ENCODE measurements around the gene NME9.
"Not testable (repeated sequence)": the region's sequence is repeated elsewhere in the genome, so short reads cannot be mapped to it uniquely, and the experiment has no call there.

NME9 gene

GRCh38 chr3:138329127-138329983 lies at the start of gene NME9:
Gene NME9, minus strand, starts transcription at chr3:138329851. Its CDS starts 516 bp downstream, at chr3:138329335.
- no peaks in the 10 kb centered on the region for H3K27me3 ChIP-seq (ENCODE audit: control insufficient read depth in 1 of 2, insufficient read depth in 2 of 2, low read length in 2 of 2)
- peak within 1 kb of the TSS; percentile 27 for H3K27ac ChIP-seq (ENCODE audit: low read depth, low read length)
- peak within 1 kb of the TSS; percentile 51 to 55 for H3K9ac ChIP-seq (ENCODE audit: low read depth in 1 of 2, low read length in 2 of 2)
- peaks cover 6% of the 10 kb centered on the region in 2 donors for H3K4me1 ChIP-seq (ENCODE audit: control insufficient read depth in 1 of 2, insufficient read depth in 2 of 2, low read length in 2 of 2)
- no peaks in the 10 kb centered on the region for H3K9me3 ChIP-seq (ENCODE audit: control insufficient read depth in 1 of 2, low read length in 2 of 2)
- peak within 1 kb of the TSS; percentile 75 to 76 for H3K4me3 ChIP-seq (ENCODE audit: low read depth in 1 of 2, low read length in 2 of 2)
- H3K36me3 ChIP-seq (ENCODE audit: control insufficient read depth in 1 of 2, insufficient read depth in 2 of 2, low read length in 2 of 2), result no peaks in the 10 kb centered on the region

DNA sequence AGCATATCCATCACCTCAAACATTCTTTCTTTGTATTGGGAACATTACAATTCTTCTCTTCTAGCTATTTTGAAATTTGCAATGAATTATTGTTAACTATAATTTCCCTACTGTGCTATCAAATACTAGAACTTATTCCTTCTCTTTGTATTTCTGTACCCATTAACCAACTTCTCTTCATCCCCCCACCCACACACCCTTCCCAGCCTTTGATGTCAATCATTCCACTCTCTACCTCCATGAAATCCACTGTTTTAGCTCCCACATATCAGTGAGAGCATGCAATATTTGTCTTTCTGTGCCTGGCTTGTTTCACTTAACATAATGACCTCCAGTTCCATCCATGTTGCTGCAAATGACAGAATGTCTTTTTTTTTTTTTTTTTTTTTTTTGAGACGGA lies 49.3 kb upstream of the NME9 start:
- H3K27ac ChIP-seq (ENCODE audit: low read depth, low read length), result no peak overlapping the region
- H3K36me3 ChIP-seq (ENCODE audit: control insufficient read depth in 1 of 2, insufficient read depth in 2 of 2, low read length in 2 of 2), result no peaks in the 10 kb centered on the region
- H3K4me3 ChIP-seq (ENCODE audit: low read depth in 1 of 2, low read length in 2 of 2), result no peak overlapping the region
- no peak overlapping the region for H3K9ac ChIP-seq (ENCODE audit: low read depth in 1 of 2, low read length in 2 of 2)
- H3K9me3 ChIP-seq (ENCODE audit: control insufficient read depth in 1 of 2, low read length in 2 of 2), result no peaks in the 10 kb centered on the region
- H3K4me1 ChIP-seq (ENCODE audit: control insufficient read depth in 1 of 2, insufficient read depth in 2 of 2, low read length in 2 of 2), result peaks cover 0 to 4% of the 10 kb centered on the region in 2 donors
- H3K27me3 ChIP-seq (ENCODE audit: control insufficient read depth in 1 of 2, insufficient read depth in 2 of 2, low read length in 2 of 2), result no peaks in the 10 kb centered on the region

- Histone ChIP-seq H3K9me3 (ENCODE audit: control insufficient read depth in 1 of 2, low read length in 2 of 2) (no peaks in the 10 kb centered on the region), H3K4me3 (ENCODE audit: low read depth in 1 of 2, low read length in 2 of 2) (no peak overlapping the region), H3K9ac (ENCODE audit: low read depth in 1 of 2, low read length in 2 of 2) (no peak overlapping the region), H3K36me3 (ENCODE audit: control insufficient read depth in 1 of 2, insufficient read depth in 2 of 2, low read length in 2 of 2) (no peaks in the 10 kb centered on the region), H3K27me3 (ENCODE audit: control insufficient read depth in 1 of 2, insufficient read depth in 2 of 2, low read length in 2 of 2) (no peaks in the 10 kb centered on the region), H3K4me1 (ENCODE audit: control insufficient read depth in 1 of 2, insufficient read depth in 2 of 2, low read length in 2 of 2) (peaks cover 0 to 4% of the 10 kb centered on the region in 2 donors), H3K27ac (ENCODE audit: low read depth, low read length) (no peak overlapping the region)
These were observed 48.7 kb upstream of the NME9 start for GRCh38 chr3:138378331-138378730.

DNA sequence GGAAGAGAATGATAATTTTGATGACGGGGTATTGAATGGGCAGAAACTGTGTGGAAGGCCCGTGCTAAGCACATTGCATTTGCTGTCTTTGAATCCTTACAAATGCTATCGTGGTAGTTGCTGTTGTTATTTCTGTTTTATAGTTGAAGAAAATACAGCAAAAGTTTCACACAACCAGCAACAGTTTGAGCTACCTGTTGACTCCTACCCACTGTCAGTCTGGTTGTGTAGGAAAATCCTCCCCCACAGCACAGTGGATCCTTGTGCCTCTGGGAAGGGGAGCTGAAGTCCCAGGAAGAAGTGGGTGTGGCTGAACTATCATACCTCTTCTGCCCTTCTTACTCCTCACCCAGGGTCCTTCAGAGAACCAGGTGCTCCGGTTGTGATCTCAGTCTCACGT lies 48.2 kb upstream of the NME9 start:
- Histone ChIP-seq H3K27me3 (ENCODE audit: control insufficient read depth in 1 of 2, insufficient read depth in 2 of 2, low read length in 2 of 2) (no peaks in the 10 kb centered on the region), H3K4me3 (ENCODE audit: low read depth in 1 of 2, low read length in 2 of 2) (no peak overlapping the region), H3K36me3 (ENCODE audit: control insufficient read depth in 1 of 2, insufficient read depth in 2 of 2, low read length in 2 of 2) (no peaks in the 10 kb centered on the region), H3K4me1 (ENCODE audit: control insufficient read depth in 1 of 2, insufficient read depth in 2 of 2, low read length in 2 of 2) (peaks cover 0 to 4% of the 10 kb centered on the region in 2 donors), H3K9me3 (ENCODE audit: control insufficient read depth in 1 of 2, low read length in 2 of 2) (no peaks in the 10 kb centered on the region), H3K9ac (ENCODE audit: low read depth in 1 of 2, low read length in 2 of 2) (no peak overlapping the region), H3K27ac (ENCODE audit: low read depth, low read length) (no peak overlapping the region)

GRCh38 chr3:138377212-138377611 lies 47.6 kb upstream of the NME9 start:
- H3K9me3 ChIP-seq (ENCODE audit: control insufficient read depth in 1 of 2, low read length in 2 of 2); H3K9ac ChIP-seq (ENCODE audit: low read depth in 1 of 2, low read length in 2 of 2); H3K27ac ChIP-seq (ENCODE audit: low read depth, low read length); H3K4me3 ChIP-seq (ENCODE audit: low read depth in 1 of 2, low read length in 2 of 2); H3K36me3 ChIP-seq (ENCODE audit: control insufficient read depth in 1 of 2, insufficient read depth in 2 of 2, low read length in 2 of 2); H3K27me3 ChIP-seq (ENCODE audit: control insufficient read depth in 1 of 2, insufficient read depth in 2 of 2, low read length in 2 of 2); H3K4me1 ChIP-seq (ENCODE audit: control insufficient read depth in 1 of 2, insufficient read depth in 2 of 2, low read length in 2 of 2): not testable (repeated sequence)

GRCh38 chr3:138376663-138377062 lies 47.0 kb upstream of the NME9 start:
- no peak overlapping the region for H3K4me3 ChIP-seq (ENCODE audit: low read depth in 1 of 2, low read length in 2 of 2)
- no peaks in the 10 kb centered on the region for H3K9me3 ChIP-seq (ENCODE audit: control insufficient read depth in 1 of 2, low read length in 2 of 2)
- H3K36me3 ChIP-seq (ENCODE audit: control insufficient read depth in 1 of 2, insufficient read depth in 2 of 2, low read length in 2 of 2), result no peaks in the 10 kb centered on the region
- H3K27ac ChIP-seq (ENCODE audit: low read depth, low read length), result no peak overlapping the region
- H3K9ac ChIP-seq (ENCODE audit: low read depth in 1 of 2, low read length in 2 of 2), result no peak overlapping the region
- no peaks in the 10 kb centered on the region for H3K27me3 ChIP-seq (ENCODE audit: control insufficient read depth in 1 of 2, insufficient read depth in 2 of 2, low read length in 2 of 2)
- H3K4me1 ChIP-seq (ENCODE audit: control insufficient read depth in 1 of 2, insufficient read depth in 2 of 2, low read length in 2 of 2), result peaks cover 0 to under 1% of the 10 kb centered on the region in 2 donors

GRCh38 chr3:138375447-138375846 lies 45.8 kb upstream of the NME9 start:
- no peak overlapping the region for H3K9ac ChIP-seq (ENCODE audit: low read depth in 1 of 2, low read length in 2 of 2)
- no peak overlapping the region for H3K4me3 ChIP-seq (ENCODE audit: low read depth in 1 of 2, low read length in 2 of 2)
- no peaks in the 10 kb centered on the region for H3K4me1 ChIP-seq (ENCODE audit: control insufficient read depth in 1 of 2, insufficient read depth in 2 of 2, low read length in 2 of 2)
- H3K27ac ChIP-seq (ENCODE audit: low read depth, low read length), result no peak overlapping the region
- no peaks in the 10 kb centered on the region for H3K9me3 ChIP-seq (ENCODE audit: control insufficient read depth in 1 of 2, low read length in 2 of 2)
- H3K27me3 ChIP-seq (ENCODE audit: control insufficient read depth in 1 of 2, insufficient read depth in 2 of 2, low read length in 2 of 2), result no peaks in the 10 kb centered on the region
- H3K36me3 ChIP-seq (ENCODE audit: control insufficient read depth in 1 of 2, insufficient read depth in 2 of 2, low read length in 2 of 2), result no peaks in the 10 kb centered on the region

DNA sequence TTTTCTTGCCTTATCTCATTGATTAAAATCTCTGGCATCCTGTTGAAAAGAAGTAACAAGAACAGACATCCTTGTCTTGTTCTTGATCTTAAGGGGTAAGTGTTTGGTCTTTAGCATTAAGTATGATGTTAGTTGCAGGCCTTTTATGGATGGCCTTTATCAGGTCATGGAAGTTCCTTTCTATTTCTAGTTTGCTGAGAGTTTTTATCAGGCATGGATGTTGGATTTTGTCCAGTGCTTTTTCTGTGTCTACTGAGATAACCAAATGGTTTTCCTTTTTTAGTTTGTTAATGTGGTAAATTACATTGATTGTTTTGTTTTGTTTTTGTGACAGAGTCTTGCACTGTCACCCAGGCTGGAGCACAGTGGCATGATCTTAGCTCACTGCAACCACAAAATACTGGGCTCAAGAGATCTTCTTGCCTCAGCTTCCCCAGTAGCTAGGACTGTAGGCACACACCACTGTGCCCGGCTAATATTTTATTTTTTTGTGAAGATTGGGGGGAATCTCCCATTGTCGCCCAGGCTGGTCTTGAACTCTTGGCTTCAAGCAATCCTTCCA lies 45.0 kb upstream of the NME9 start:
- no peak overlapping the region for H3K27ac ChIP-seq (ENCODE audit: low read depth, low read length)
- no peaks in the 10 kb centered on the region for H3K36me3 ChIP-seq (ENCODE audit: control insufficient read depth in 1 of 2, insufficient read depth in 2 of 2, low read length in 2 of 2)
- H3K9ac ChIP-seq (ENCODE audit: low read depth in 1 of 2, low read length in 2 of 2), result no peak overlapping the region
- H3K4me3 ChIP-seq (ENCODE audit: low read depth in 1 of 2, low read length in 2 of 2), result no peak overlapping the region
- H3K9me3 ChIP-seq (ENCODE audit: control insufficient read depth in 1 of 2, low read length in 2 of 2), result no peaks in the 10 kb centered on the region
- no peaks in the 10 kb centered on the region for H3K27me3 ChIP-seq (ENCODE audit: control insufficient read depth in 1 of 2, insufficient read depth in 2 of 2, low read length in 2 of 2)
- H3K4me1 ChIP-seq (ENCODE audit: control insufficient read depth in 1 of 2, insufficient read depth in 2 of 2, low read length in 2 of 2), result no peaks in the 10 kb centered on the region

DNA sequence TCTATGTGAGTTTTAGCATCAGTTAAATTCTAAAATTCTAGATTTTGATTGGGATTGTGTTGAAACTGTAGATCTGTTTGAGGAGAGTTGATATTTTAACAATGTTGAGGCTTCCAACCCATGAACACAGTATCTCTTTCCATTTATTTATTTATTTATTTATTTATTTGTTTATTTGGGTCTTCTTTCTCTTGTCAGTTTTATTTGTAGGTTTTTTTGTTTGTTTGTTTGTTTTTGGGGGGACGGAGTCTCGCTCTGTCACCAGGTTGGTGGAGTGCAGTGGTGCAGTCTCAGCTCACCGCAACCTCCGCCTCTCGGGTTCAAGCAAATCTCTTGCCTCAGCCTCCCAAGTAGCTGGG lies 44.1 kb upstream of the NME9 start:
- no peak overlapping the region for H3K27ac ChIP-seq (ENCODE audit: low read depth, low read length)
- H3K4me1 ChIP-seq (ENCODE audit: control insufficient read depth in 1 of 2, insufficient read depth in 2 of 2, low read length in 2 of 2), result no peaks in the 10 kb centered on the region

GRCh38 chr3:138373087-138373735 lies 43.6 kb upstream of the NME9 start:
- Histone ChIP-seq H3K36me3 (ENCODE audit: control insufficient read depth in 1 of 2, insufficient read depth in 2 of 2, low read length in 2 of 2) (no peaks in the 10 kb centered on the region), H3K27me3 (ENCODE audit: control insufficient read depth in 1 of 2, insufficient read depth in 2 of 2, low read length in 2 of 2) (no peaks in the 10 kb centered on the region), H3K27ac (ENCODE audit: low read depth, low read length) (no peak overlapping the region), H3K9me3 (ENCODE audit: control insufficient read depth in 1 of 2, low read length in 2 of 2) (no peaks in the 10 kb centered on the region), H3K4me3 (ENCODE audit: low read depth in 1 of 2, low read length in 2 of 2) (no peak overlapping the region), H3K4me1 (ENCODE audit: control insufficient read depth in 1 of 2, insufficient read depth in 2 of 2, low read length in 2 of 2) (no peaks in the 10 kb centered on the region), H3K9ac (ENCODE audit: low read depth in 1 of 2, low read length in 2 of 2) (no peak overlapping the region)

More for the DNA sequence above, 44.1 kb upstream of the NME9 start:
- Histone ChIP-seq H3K27me3 (ENCODE audit: control insufficient read depth in 1 of 2, insufficient read depth in 2 of 2, low read length in 2 of 2) (no peaks in the 10 kb centered on the region), H3K9me3 (ENCODE audit: control insufficient read depth in 1 of 2, low read length in 2 of 2) (no peaks in the 10 kb centered on the region), H3K4me3 (ENCODE audit: low read depth in 1 of 2, low read length in 2 of 2) (no peak overlapping the region), H3K9ac (ENCODE audit: low read depth in 1 of 2, low read length in 2 of 2) (no peak overlapping the region), H3K36me3 (ENCODE audit: control insufficient read depth in 1 of 2, insufficient read depth in 2 of 2, low read length in 2 of 2) (no peaks in the 10 kb centered on the region)
